MM.1S (cell line): ENCODE results near the gene FREM1.

Source experiments
- DNase-seq: peaks from one replicate; pipeline ENCODE4 v3.0.0-alpha.2; 2015
- H2AFZ ChIP-seq: fragments of 300-600 bp; sonication (generic); 2 replicates; pipeline ENCODE4 v1.6.0; 2016; ENCODE audit warnings: antibody characterized with exemption, low read length
- H3F3A ChIP-seq: fragments of 300-600 bp; sonication (generic); 2 replicates; pipeline ENCODE4 v1.6.1; 2016; ENCODE audit warnings: mild to moderate bottlenecking, antibody characterized with exemption, low read length, moderate library complexity, mixed read lengths; ENCODE audit not compliant: insufficient read depth
- H3K27ac ChIP-seq: fragments of 300-600 bp; sonication (generic); 2 replicates; pipeline ENCODE4 v1.5.1; 2016; ENCODE audit warnings: mild to moderate bottlenecking, low read length
- H3K27me3 ChIP-seq: fragments of 300-600 bp; sonication (generic); replicated peaks from 2 replicates; pipeline ENCODE4 v1.6.0; 2016; ENCODE audit warnings: low read length; ENCODE audit not compliant: insufficient read depth
- H3K36me3 ChIP-seq: fragments of 300-600 bp; sonication (generic); replicated peaks from 2 replicates; pipeline ENCODE4 v1.6.1; 2016; ENCODE audit warnings: mild to moderate bottlenecking, low read length, mixed read lengths; ENCODE audit not compliant: insufficient read depth
- H3K4me1 ChIP-seq: fragments of 300-600 bp; sonication (generic); 2 replicates; pipeline ENCODE4 v1.6.1; 2016; ENCODE audit warnings: low read length, mixed read lengths
- H3K4me2 ChIP-seq: fragments of 300-600 bp; sonication (generic); 2 replicates; pipeline ENCODE4 v1.6.0; 2016; ENCODE audit warnings: low read depth, low read length
- H3K4me3 ChIP-seq: fragments of 300-600 bp; sonication (generic); 2 replicates; pipeline ENCODE4 v1.5.1; 2016; ENCODE audit warnings: low read length, mixed read lengths
- H3K79me2 ChIP-seq: fragments of 300-600 bp; sonication (generic); 2 replicates; pipeline ENCODE4 v1.6.1; 2016; ENCODE audit warnings: mixed run types, low read length, mixed read lengths
- H3K9ac ChIP-seq: fragments of 300-600 bp; sonication (generic); 2 replicates; pipeline ENCODE4 v1.6.1; 2016; ENCODE audit warnings: low read length, mixed read lengths
- H3K9me2 ChIP-seq: fragments of 300-600 bp; sonication (generic); replicated peaks from 2 replicates; pipeline ENCODE4 v1.6.1; 2016; ENCODE audit warnings: mild to moderate bottlenecking, low read length, mixed read lengths; ENCODE audit not compliant: insufficient read depth
- H3K9me3 ChIP-seq: fragments of 300-600 bp; sonication (generic); replicated peaks from 2 replicates; pipeline ENCODE4 v1.6.1; 2016; ENCODE audit warnings: mild to moderate bottlenecking, low read length, mixed read lengths; ENCODE audit not compliant: insufficient read depth
- H4K20me1 ChIP-seq: fragments of 300-600 bp; sonication (generic); 2 replicates; pipeline ENCODE4 v1.6.1; 2016; ENCODE audit warnings: mild to moderate bottlenecking, low read length, moderate library complexity, mixed read lengths; ENCODE audit not compliant: insufficient read depth
- CTCF ChIP-seq: fragments of 300-600 bp; sonication (generic); IDR thresholded peaks from 2 replicates; pipeline ENCODE4 v1.5.1; 2016; ENCODE audit warnings: antibody characterized with exemption, low read length, mixed read lengths
- EZH2 ChIP-seq: fragments of 300-600 bp; sonication (generic); optimal IDR thresholded peaks from 2 replicates; pipeline ENCODE3; 2017; ENCODE audit warnings: low read depth, mild to moderate bottlenecking, antibody characterized with exemption, low read length, mixed read lengths
- EZH2phosphoT487 ChIP-seq: fragments of 300-600 bp; sonication (generic); IDR thresholded peaks from 2 replicates; pipeline ENCODE4 v1.6.1; 2018; ENCODE audit warnings: antibody characterized with exemption, low read length

FREM1 gene

DNA sequence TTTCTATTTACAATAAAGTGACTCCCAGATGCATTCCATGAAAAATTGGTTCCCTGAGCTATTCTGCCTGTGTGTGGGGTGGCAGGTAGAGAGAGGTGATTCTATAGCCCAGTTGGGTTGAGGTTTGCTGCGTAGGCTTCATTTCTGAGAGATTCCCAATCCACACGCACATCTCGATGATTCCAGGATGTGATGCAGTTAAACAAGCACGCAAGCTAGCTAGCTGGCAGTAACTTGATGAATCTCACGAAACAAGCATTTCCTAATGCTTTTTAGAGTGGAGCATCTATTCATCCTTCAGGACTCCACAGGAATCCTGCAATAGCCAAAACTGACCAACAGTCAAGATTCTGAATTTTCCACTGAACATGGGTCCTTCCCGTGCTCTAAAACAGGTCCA lies 143.9 kb downstream of the FREM1 start:
- Histone ChIP-seq H3K9me3 (no peaks in the 10 kb centered on the region), H4K20me1 (no peaks in the 10 kb centered on the region), H3F3A (no peaks in the 10 kb centered on the region), H3K4me1 (no peaks in the 10 kb centered on the region), H3K4me2 (no peak overlapping the region), H3K27ac (no peak overlapping the region), H3K4me3 (no peak overlapping the region), H3K79me2 (no peaks in the 10 kb centered on the region), H3K9ac (no peak overlapping the region), H2AFZ (no peak overlapping the region), H3K27me3 (no peaks in the 10 kb centered on the region), H3K9me2 (no peaks in the 10 kb centered on the region), H3K36me3 (no peaks in the 10 kb centered on the region)
- no peak for DNase-seq
- TF ChIP-seq EZH2 (no peak), CTCF (no peak)

- Histone ChIP-seq H3K27ac (no peak overlapping the region), H3K9me3 (no peaks in the 10 kb centered on the region), H3K4me3 (no peak overlapping the region), H3K9me2 (no peaks in the 10 kb centered on the region), H2AFZ (no peak overlapping the region), H3F3A (no peaks in the 10 kb centered on the region), H4K20me1 (no peaks in the 10 kb centered on the region), H3K9ac (no peak overlapping the region), H3K4me1 (no peaks in the 10 kb centered on the region), H3K79me2 (no peaks in the 10 kb centered on the region), H3K27me3 (no peaks in the 10 kb centered on the region), H3K36me3 (no peaks in the 10 kb centered on the region), H3K4me2 (no peak overlapping the region)
- no peak for DNase-seq
- TF ChIP-seq CTCF (no peak), EZH2phosphoT487 (no peak), EZH2 (no peak)
Measured at GRCh38 chr9:14761584-14761983, 148.6 kb downstream of the FREM1 start.

DNA sequence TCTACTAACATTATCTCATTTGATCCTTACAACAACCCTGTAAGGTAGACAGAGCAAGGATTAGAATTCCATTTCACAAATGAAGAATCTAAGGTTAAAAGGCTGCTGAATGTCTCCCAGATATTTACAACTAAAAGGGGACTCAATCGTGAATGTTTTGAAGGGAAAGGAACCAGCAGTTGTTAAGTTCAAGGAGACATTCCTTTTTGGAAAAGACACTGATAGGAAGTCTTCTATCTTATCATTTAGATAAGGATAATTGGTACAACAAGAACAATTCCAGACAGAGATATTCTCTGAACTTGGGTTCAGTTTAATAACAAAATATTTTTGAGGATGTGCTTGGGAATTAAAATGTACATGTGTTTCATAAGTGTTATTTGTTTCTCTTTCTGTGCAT lies 150.2 kb downstream of the FREM1 start:
- Histone ChIP-seq H3K4me3 (no peak overlapping the region), H3K4me2 (no peak overlapping the region), H3K9me3 (no peaks in the 10 kb centered on the region), H3K36me3 (no peaks in the 10 kb centered on the region), H4K20me1 (no peaks in the 10 kb centered on the region), H3K27ac (no peak overlapping the region), H3K9me2 (no peaks in the 10 kb centered on the region), H3F3A (no peaks in the 10 kb centered on the region), H3K79me2 (no peaks in the 10 kb centered on the region), H3K27me3 (no peaks in the 10 kb centered on the region), H3K9ac (no peak overlapping the region), H3K4me1 (no peaks in the 10 kb centered on the region), H2AFZ (no peak overlapping the region)
- no peak for DNase-seq
- no peak for TF ChIP-seq CTCF
- TF ChIP-seq EZH2phosphoT487 = no peak
- TF ChIP-seq EZH2 = no peak
